ENCODE results near the gene ZMAT5. TPM values are rescaled to one million over a fixed set of nuclear protein-coding genes. Genes with fewer than 3 reads are reported as not detected.

The ZMAT5 gene
- polyA plus RNA-seq, 1 donor (not counting 4 experiments of a cell fraction or from before 2014, with no cell fraction given), result 11.1 TPM

- Histone ChIP-seq H3K36me3 (ENCODE audit: control insufficient read depth in 2 of 2, extremely low read depth in 1 of 2, insufficient read depth in 2 of 2, low read length in 2 of 2) (no peaks in the 10 kb centered on the region), H3K9me1 (ENCODE audit: control insufficient read depth, extremely low read depth, insufficient read depth, low read length) (no peaks in the 10 kb centered on the region), H3K4me2 (ENCODE audit: control insufficient read depth, extremely low read depth, insufficient read depth, low read depth, low read length) (no peak overlapping the region), H3K4me3 (ENCODE audit: control insufficient read depth in 2 of 3, extremely low read depth in 1 of 3, insufficient read depth in 2 of 3, low read depth in 1 of 3, low read length in 3 of 3) (no peak overlapping the region), H3K4me1 (ENCODE audit: control insufficient read depth, extremely low read depth, insufficient read depth, low read length) (no peaks in the 10 kb centered on the region), H3K27me3 (ENCODE audit: control insufficient read depth, extremely low read depth, insufficient read depth, low read length) (no peaks in the 10 kb centered on the region), H3K9me3 (ENCODE audit: control insufficient read depth, low read depth, low read length) (no peaks in the 10 kb centered on the region), H3K27ac (ENCODE audit: control insufficient read depth, insufficient read depth, low read length) (no peak overlapping the region), H3K79me2 (ENCODE audit: control insufficient read depth, insufficient read depth, low read length) (no peaks in the 10 kb centered on the region), H3K9ac (ENCODE audit: control insufficient read depth, extremely low read depth, insufficient read depth, low read length) (no peak overlapping the region), H4K20me1 (ENCODE audit: control insufficient read depth, extremely low read depth, insufficient read depth, low read length) (no peaks in the 10 kb centered on the region), H2AFZ (ENCODE audit: control insufficient read depth, low read length) (no peak overlapping the region)
- TF ChIP-seq EZH2 (IDR thresholded peaks at IDR 0.05; ENCODE audit: low read length) (no peak), CTCF (optimal IDR thresholded peaks at IDR 0.05 in 1 of 3, IDR thresholded peaks at IDR 0.05 in 1 of 3, conservative IDR thresholded peaks at IDR 0.05 in 1 of 3; ENCODE audit: extremely low read depth in 1 of 3, insufficient read depth in 2 of 3, low read length in 3 of 3) (no peak)
- FAIRE-seq (no peak), DNase-seq (ENCODE audit: low read depth, low spot score) (no peak)
- dilution Hi-C loops (cut with MboI; ENCODE audit: extremely low pct_ligation_motif_present, low sequenced_read_pairs), result no loop called here
Measured at GRCh38 chr22:29757096-29757495, 9.7 kb downstream of the ZMAT5 start.

DNA sequence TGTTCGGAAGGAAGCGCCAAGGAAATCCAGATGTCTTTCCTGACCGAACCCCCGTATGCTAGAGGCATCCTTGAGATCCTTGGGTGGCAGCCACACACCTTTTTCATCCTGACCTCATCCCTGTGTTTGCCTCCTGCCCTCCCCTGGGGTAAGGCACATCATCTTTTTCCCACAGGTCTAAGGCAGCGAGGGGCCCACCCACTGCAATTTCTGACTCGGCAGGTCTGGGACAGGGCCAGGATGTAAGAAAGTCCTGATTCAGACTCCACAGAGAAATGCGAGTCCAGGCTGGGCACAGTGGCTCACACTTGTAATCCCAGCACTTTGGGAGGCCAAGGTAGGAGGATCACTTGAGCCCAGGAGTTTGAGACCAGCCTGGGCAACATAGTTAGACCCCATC is 10.5 kb downstream of the ZMAT5 start:
- H3K4me1 ChIP-seq (ENCODE audit: control insufficient read depth, extremely low read depth, insufficient read depth, low read length), result peaks cover under 1% of the 10 kb centered on the region
- DNase-seq (ENCODE audit: low read depth, low spot score), result no peak
- H4K20me1 ChIP-seq (ENCODE audit: control insufficient read depth, extremely low read depth, insufficient read depth, low read length), result no peaks in the 10 kb centered on the region
- no peaks in the 10 kb centered on the region for H3K9me1 ChIP-seq (ENCODE audit: control insufficient read depth, extremely low read depth, insufficient read depth, low read length)
- H3K79me2 ChIP-seq (ENCODE audit: control insufficient read depth, insufficient read depth, low read length), result no peaks in the 10 kb centered on the region
- H3K4me2 ChIP-seq (ENCODE audit: control insufficient read depth, extremely low read depth, insufficient read depth, low read depth, low read length), result no peak overlapping the region
- no peaks in the 10 kb centered on the region for H3K27me3 ChIP-seq (ENCODE audit: control insufficient read depth, extremely low read depth, insufficient read depth, low read length)
- FAIRE-seq, result no peak
- no peak overlapping the region for H3K9ac ChIP-seq (ENCODE audit: control insufficient read depth, extremely low read depth, insufficient read depth, low read length)
- H3K9me3 ChIP-seq (ENCODE audit: control insufficient read depth, low read depth, low read length), result no peaks in the 10 kb centered on the region
- no peaks in the 10 kb centered on the region for H3K36me3 ChIP-seq (ENCODE audit: control insufficient read depth in 2 of 2, extremely low read depth in 1 of 2, insufficient read depth in 2 of 2, low read length in 2 of 2)
- dilution Hi-C loops (cut with MboI; ENCODE audit: extremely low pct_ligation_motif_present, low sequenced_read_pairs), result no loop called here
- H3K27ac ChIP-seq (ENCODE audit: control insufficient read depth, insufficient read depth, low read length), result no peak overlapping the region
- H3K4me3 ChIP-seq (ENCODE audit: control insufficient read depth in 2 of 3, extremely low read depth in 1 of 3, insufficient read depth in 2 of 3, low read depth in 1 of 3, low read length in 3 of 3), result no peak overlapping the region
- TF ChIP-seq CTCF (optimal IDR thresholded peaks at IDR 0.05 in 1 of 3, IDR thresholded peaks at IDR 0.05 in 1 of 3, conservative IDR thresholded peaks at IDR 0.05 in 1 of 3; ENCODE audit: extremely low read depth in 1 of 3, insufficient read depth in 2 of 3, low read length in 3 of 3) (no peak), EZH2 (IDR thresholded peaks at IDR 0.05; ENCODE audit: low read length) (no peak)
- H2AFZ ChIP-seq (ENCODE audit: control insufficient read depth, low read length), result no peak overlapping the region
